Stimulated activated CD4-positive, alpha-beta T cell treated with anti-CD3 and anti-CD28 coated beads, Interleukin-4, amount 100 ng/mL, for 1 hour (primary cell): ENCODE data around the gene ANXA2.
A peak's percentile ranks its signal among the peaks of the same experiment; 100 is the strongest.
"Not testable (repeated sequence)": the region's sequence is repeated elsewhere in the genome, so short reads cannot be mapped to it uniquely, and the experiment has no call there.

ENCODE experiments used
- DNase-seq: peaks from one replicate; pipeline ENCODE4 v3.0.0-alpha.2; 2020

Gene ANXA2

GRCh38 chr15:60338810-60339209 is 59.0 kb downstream of the ANXA2 start:
- DNase-seq: no peak

GRCh38 chr15:60337076-60337475 is 60.7 kb downstream of the ANXA2 start:
- no peak for DNase-seq

GRCh38 chr15:60335296-60335695 is 62.5 kb downstream of the ANXA2 start:
- not testable (repeated sequence) for DNase-seq

GRCh38 chr15:60328852-60329443 is 68.8 kb downstream of the ANXA2 start:
- peak; percentile 10 for DNase-seq

- no peak for DNase-seq
These were observed 70.7 kb downstream of the ANXA2 start for GRCh38 chr15:60326824-60327654.

- DNase-seq: no peak
These were observed 71.4 kb downstream of the ANXA2 start for GRCh38 chr15:60326343-60326742.

GRCh38 chr15:60325905-60326304 is 71.9 kb downstream of the ANXA2 start:
- no peak for DNase-seq

- no peak for DNase-seq
These were observed 72.9 kb downstream of the ANXA2 start for GRCh38 chr15:60324706-60325438.

GRCh38 chr15:60323322-60323721 is 74.5 kb downstream of the ANXA2 start:
- no peak for DNase-seq

GRCh38 chr15:60320365-60320764 is 77.4 kb downstream of the ANXA2 start:
- no peak for DNase-seq

- no peak for DNase-seq
These were observed 79.4 kb downstream of the ANXA2 start for GRCh38 chr15:60318216-60318867.

- DNase-seq: no peak
These were observed 80.8 kb downstream of the ANXA2 start for GRCh38 chr15:60316961-60317360.

- DNase-seq: no peak
These were observed 81.9 kb downstream of the ANXA2 start for GRCh38 chr15:60315878-60316277.

GRCh38 chr15:60313906-60314305 is 83.9 kb downstream of the ANXA2 start:
- no peak for DNase-seq

GRCh38 chr15:60307034-60307433 is 90.8 kb downstream of the ANXA2 start:
- no peak for DNase-seq

GRCh38 chr15:60301024-60301423 is 96.8 kb downstream of the ANXA2 start:
- no peak for DNase-seq

- DNase-seq: no peak
These were observed 98.2 kb downstream of the ANXA2 start for GRCh38 chr15:60299452-60300047.
